Coronary artery (tissue), 2 donors: ENCODE data around the gene ITGA2B.
"Not testable (repeated sequence)": the region's sequence is repeated elsewhere in the genome, so short reads cannot be mapped to it uniquely, and the experiment has no call there.

ENCODE experiments used
- DNase-seq: peaks from one replicate; pipeline ENCODE4 v3.0.0-alpha.2; 2017; ENCODE audit warnings: low spot score
- H3K27ac ChIP-seq, 2 donors: fragments of 200-600 bp; sonication (generic); one replicate each; pipeline ENCODE4 v1.5.1; 2016 to 2019
- H3K4me3 ChIP-seq: fragments of 200-600 bp; sonication (generic); 2 replicates; pipeline ENCODE4 v1.5.1; 2016; ENCODE audit warnings: mild to moderate bottlenecking, moderate library complexity
- CTCF ChIP-seq: fragments of 200-600 bp; sonication (generic); IDR thresholded peaks from one replicate; pipeline ENCODE4 v1.5.1; 2019; ENCODE audit warnings: antibody characterized with exemption

Gene ITGA2B

GRCh38 chr17:44375196-44376017 lies 14.0 kb downstream of the ITGA2B start:
- no peak for TF ChIP-seq CTCF
- no peak overlapping the region for H3K4me3 ChIP-seq
- H3K27ac ChIP-seq, result no peak overlapping the region
- no peak for DNase-seq

- H3K27ac ChIP-seq, result no peak overlapping the region
- no peak for DNase-seq
- TF ChIP-seq CTCF, result no peak
- H3K4me3 ChIP-seq, result no peak overlapping the region
These were observed 14.9 kb downstream of the ITGA2B start for GRCh38 chr17:44374306-44375195.

GRCh38 chr17:44372036-44372435 lies 17.4 kb downstream of the ITGA2B start:
- TF ChIP-seq CTCF, result no peak
- DNase-seq, result no peak

GRCh38 chr17:44369414-44370023 lies 19.9 kb downstream of the ITGA2B start:
- H3K27ac ChIP-seq, H3K4me3 ChIP-seq, DNase-seq: not testable (repeated sequence)

More at GRCh38 chr17:44372036-44372435, 17.4 kb downstream of the ITGA2B start:
- Histone ChIP-seq H3K27ac (no peak overlapping the region), H3K4me3 (no peak overlapping the region)

- H3K27ac ChIP-seq, H3K4me3 ChIP-seq, DNase-seq: not testable (repeated sequence)
These were observed 20.8 kb downstream of the ITGA2B start for GRCh38 chr17:44368391-44369243.

GRCh38 chr17:44367231-44367979 lies 22.0 kb downstream of the ITGA2B start:
- DNase-seq, result no peak
- Histone ChIP-seq H3K27ac (no peak overlapping the region), H3K4me3 (no peak overlapping the region)
- no peak for TF ChIP-seq CTCF

GRCh38 chr17:44365051-44365450 lies 24.4 kb downstream of the ITGA2B start:
- H3K4me3 ChIP-seq, DNase-seq, H3K27ac ChIP-seq: not testable (repeated sequence)
